HCT116 (cell line): ENCODE measurements around the gene POLR2J2. TPM values are rescaled to one million over a fixed set of nuclear protein-coding genes. Genes with fewer than 3 reads are reported as not detected.
"Not testable (repeated sequence)": the region's sequence is repeated elsewhere in the genome, so short reads cannot be mapped to it uniquely, and the experiment has no call there.

Experiments
- ATAC-seq: fragments of 200-7000 bp; cut with Tn5 transposase; 2 replicates; pipeline ENCODE4 v1.9.1; 2020; ENCODE audit warnings: mild to moderate bottlenecking, moderate library complexity
- BruUV-seq: library from RNA; stranded (reverse); fragments of 400-500 nt; replicated peaks from 2 replicates; lab custom pipeline; 2021; lab: Mats Ljungman, UMichigan
- CTCF ChIA-PET: fragments of 300-600 bp; sonication (Branson Sonifier 250); formaldehyde crosslinking; loops from one replicate; lab custom pipeline; 2021; ENCODE audit warnings: antibody characterized with exemption; lab: Charles Lee
- POLR2A ChIA-PET: fragments of 300-600, 350-600 bp; sonication (Branson Sonifier 250); formaldehyde crosslinking; loops from one replicate; lab custom pipeline; 2021; ENCODE audit warnings: antibody characterized with exemption; lab: Charles Lee
- RAD21 ChIA-PET, 2 experiments: fragments of 300-600 bp; sonication (Branson Sonifier 250); formaldehyde crosslinking; loops; one replicate each; lab custom pipeline; 2023; ENCODE audit warnings: low total read pairs in 2 of 2; ENCODE audit not compliant: uncharacterized antibody in 2 of 2, unreplicated experiment in 2 of 2, low non-redundant PET in 1 of 2; lab: Charles Lee
- DNase-seq: peaks from one replicate; pipeline ENCODE4 v3.0.0-alpha.2; 2010; ENCODE audit warnings: low read depth, low spot score
- H2AFZ ChIP-seq: fragments of 200-600 bp; shearing (Covaris generic), sonication (generic); 2 replicates; pipeline ENCODE4 v1.6.1; 2017; ENCODE audit warnings: low read depth, mixed run types, mixed read lengths, antibody characterized with exemption, low read length; ENCODE audit not compliant: poor library complexity, severe bottlenecking
- H3K27ac ChIP-seq: 2 replicates; pipeline ENCODE4 v1.5.1; 2012; ENCODE audit warnings: low read depth, low read length
- H3K27me3 ChIP-seq: fragments of 200-600 bp; sonication (generic); 2 replicates; pipeline ENCODE4 v1.6.1; 2016; ENCODE audit warnings: mixed run types, low read length, mixed read lengths; ENCODE audit not compliant: insufficient read depth
- H3K36me3 ChIP-seq, 2 experiments: fragments of 200-500 bp in 1 of 2; fragments of 200-600 bp in 1 of 2; sonication (Bioruptor generic) in 1 of 2; sonication (generic) in 1 of 2; 2 replicates each; pipeline versions ENCODE4 v1.5.1 to v1.6.1; 2014 to 2016; ENCODE audit warnings: low read length in 2 of 2, inconsistent platforms in 1 of 2, mixed read lengths in 1 of 2, mixed run types in 1 of 2; ENCODE audit not compliant: insufficient read depth in 2 of 2, control insufficient read depth in 1 of 2
- H3K4me1 ChIP-seq, 2 experiments: fragments of 200-600 bp in 1 of 2; sonication (generic) in 1 of 2; 2 replicates each; pipeline versions ENCODE4 v1.5.1 to v1.6.1; 2012 to 2017; ENCODE audit warnings: low read length in 2 of 2, inconsistent platforms in 1 of 2, mild to moderate bottlenecking in 1 of 2, mixed read lengths in 1 of 2, mixed run types in 1 of 2, moderate library complexity in 1 of 2; ENCODE audit not compliant: insufficient read depth in 2 of 2, control insufficient read depth in 1 of 2
- H3K4me2 ChIP-seq: fragments of 200-600 bp; sonication (generic); 2 replicates; pipeline ENCODE4 v1.6.1; 2017; ENCODE audit warnings: mixed run types, low read length, mixed read lengths
- H3K4me3 ChIP-seq, 2 experiments: fragments of 200-600 bp in 1 of 2; sonication (generic) in 1 of 2; replicated peaks in 1 of 2; 2 replicates each; pipeline ENCODE4 v1.5.1; 2011 to 2016; ENCODE audit warnings: low read length in 2 of 2, control low read depth in 1 of 2, low read depth in 1 of 2, mild to moderate bottlenecking in 1 of 2, mixed read lengths in 1 of 2, mixed run types in 1 of 2
- H3K79me2 ChIP-seq: fragments of 200-600 bp; sonication (generic); 2 replicates; pipeline ENCODE4 v1.6.1; 2017; ENCODE audit warnings: mild to moderate bottlenecking, mixed run types, low read length, moderate library complexity, mixed read lengths; ENCODE audit not compliant: insufficient read depth
- H3K9ac ChIP-seq: fragments of 200-600 bp; sonication (generic); 2 replicates; pipeline ENCODE4 v1.6.1; 2016; ENCODE audit warnings: low read length, mixed read lengths
- H3K9me2 ChIP-seq: fragments of 200-600 bp; sonication (generic), shearing (Covaris generic); 2 replicates; pipeline ENCODE4 v1.6.1; 2017; ENCODE audit warnings: mixed run types, mild to moderate bottlenecking, moderate library complexity; ENCODE audit not compliant: insufficient read depth
- H3K9me3 ChIP-seq, 2 experiments: fragments of 200-500 bp in 1 of 2; fragments of 200-600 bp in 1 of 2; sonication (Bioruptor generic) in 1 of 2; sonication (generic) in 1 of 2; 2 replicates each; pipeline ENCODE4 v1.6.1; 2014 to 2017; ENCODE audit warnings: low read length in 2 of 2, mixed read lengths in 2 of 2, inconsistent platforms in 1 of 2, low read depth in 1 of 2, mild to moderate bottlenecking in 1 of 2, mixed run types in 1 of 2, moderate library complexity in 1 of 2; ENCODE audit not compliant: control insufficient read depth in 1 of 2, insufficient read depth in 1 of 2
- H4K20me1 ChIP-seq: fragments of 200-600 bp; sonication (generic), shearing (Covaris generic); 2 replicates; pipeline ENCODE4 v1.6.1; 2017; ENCODE audit warnings: mixed run types, mild to moderate bottlenecking, moderate library complexity; ENCODE audit not compliant: insufficient read depth
- intact Hi-C: fragments of 100-400 bp; cut with micrococcal nuclease; formaldehyde crosslinking; loops from 2 replicates; pipeline ENCODE4 v1.10.0; 2022
- total RNA-seq: library from RNA; stranded (reverse); gene quantifications from one replicate; pipeline ENCODE4 v1.2.1, GENCODE V29; 2021; ENCODE audit not compliant: unreplicated experiment

The POLR2J2 gene
- total RNA-seq, 1 experiment from 2014 or later, result 6.2 TPM

DNA sequence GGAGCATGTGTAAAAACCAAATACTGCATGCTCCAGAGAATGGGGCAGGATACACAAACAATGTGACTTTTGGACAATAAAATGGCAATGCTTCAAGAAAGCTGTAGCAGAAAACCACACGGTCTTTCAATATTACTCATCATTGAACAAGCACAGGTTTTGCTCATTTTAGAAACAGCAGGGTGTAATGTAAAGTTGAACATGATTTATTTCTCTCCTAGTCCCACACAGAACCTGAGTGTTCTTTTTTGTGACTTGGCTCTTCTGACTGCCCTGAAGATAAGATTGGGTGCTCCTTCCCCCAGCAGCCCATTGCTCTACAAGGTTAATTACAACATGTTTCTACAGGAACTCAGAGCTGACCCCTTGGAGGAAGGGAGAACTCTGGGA lies 42.2 kb upstream of the POLR2J2 start:
- H4K20me1 ChIP-seq, DNase-seq, BruUV-seq, H3K4me1 ChIP-seq, H3K36me3 ChIP-seq, intact Hi-C loops, H3K9ac ChIP-seq, H3K79me2 ChIP-seq, H3K4me2 ChIP-seq, H3K27ac ChIP-seq, H3K9me3 ChIP-seq, H3K9me2 ChIP-seq, RAD21 ChIA-PET, H3K27me3 ChIP-seq, H2AFZ ChIP-seq, H3K4me3 ChIP-seq, CTCF ChIA-PET, POLR2A ChIA-PET: not testable (repeated sequence)
- ATAC-seq, result peak; percentile 55

DNA sequence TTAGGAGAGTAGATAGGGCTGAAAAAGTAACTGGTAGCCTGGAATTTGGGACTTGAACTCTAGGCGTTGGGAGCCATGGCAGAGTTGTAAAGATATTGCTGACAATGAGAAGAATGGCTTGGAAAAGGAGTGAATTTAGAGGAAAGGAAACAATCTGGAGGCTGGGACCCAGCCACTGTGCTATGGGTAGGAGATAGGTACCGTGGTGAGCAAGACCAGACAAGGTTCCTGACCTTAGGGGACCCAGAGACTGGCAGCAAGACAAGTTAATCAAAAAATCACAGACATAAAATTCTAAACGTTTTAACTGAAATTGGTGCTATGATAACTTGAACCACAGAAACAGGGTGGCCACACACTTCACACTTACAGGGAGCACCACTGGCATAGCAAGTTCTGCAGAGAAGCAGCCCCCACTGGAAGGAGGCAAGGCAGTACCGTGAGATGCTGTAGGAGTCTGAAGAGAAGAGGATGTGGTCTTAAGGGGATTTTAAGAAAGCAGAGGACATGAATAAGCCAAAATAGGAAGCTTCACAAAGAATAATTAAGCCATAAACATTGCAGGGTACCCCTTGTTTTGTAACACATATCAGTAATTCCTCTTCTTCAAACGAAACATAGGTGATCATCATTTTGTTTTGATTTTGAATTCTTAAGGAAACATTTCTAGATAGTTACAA lies 41.7 kb upstream of the POLR2J2 start:
- H3K27ac ChIP-seq, H2AFZ ChIP-seq, intact Hi-C loops, H3K36me3 ChIP-seq, POLR2A ChIA-PET, ATAC-seq, H3K4me1 ChIP-seq, H3K9me2 ChIP-seq, H3K4me2 ChIP-seq, H3K9me3 ChIP-seq, H3K27me3 ChIP-seq, H3K9ac ChIP-seq, RAD21 ChIA-PET, H4K20me1 ChIP-seq, H3K4me3 ChIP-seq, H3K79me2 ChIP-seq, DNase-seq, BruUV-seq, CTCF ChIA-PET: not testable (repeated sequence)

DNA sequence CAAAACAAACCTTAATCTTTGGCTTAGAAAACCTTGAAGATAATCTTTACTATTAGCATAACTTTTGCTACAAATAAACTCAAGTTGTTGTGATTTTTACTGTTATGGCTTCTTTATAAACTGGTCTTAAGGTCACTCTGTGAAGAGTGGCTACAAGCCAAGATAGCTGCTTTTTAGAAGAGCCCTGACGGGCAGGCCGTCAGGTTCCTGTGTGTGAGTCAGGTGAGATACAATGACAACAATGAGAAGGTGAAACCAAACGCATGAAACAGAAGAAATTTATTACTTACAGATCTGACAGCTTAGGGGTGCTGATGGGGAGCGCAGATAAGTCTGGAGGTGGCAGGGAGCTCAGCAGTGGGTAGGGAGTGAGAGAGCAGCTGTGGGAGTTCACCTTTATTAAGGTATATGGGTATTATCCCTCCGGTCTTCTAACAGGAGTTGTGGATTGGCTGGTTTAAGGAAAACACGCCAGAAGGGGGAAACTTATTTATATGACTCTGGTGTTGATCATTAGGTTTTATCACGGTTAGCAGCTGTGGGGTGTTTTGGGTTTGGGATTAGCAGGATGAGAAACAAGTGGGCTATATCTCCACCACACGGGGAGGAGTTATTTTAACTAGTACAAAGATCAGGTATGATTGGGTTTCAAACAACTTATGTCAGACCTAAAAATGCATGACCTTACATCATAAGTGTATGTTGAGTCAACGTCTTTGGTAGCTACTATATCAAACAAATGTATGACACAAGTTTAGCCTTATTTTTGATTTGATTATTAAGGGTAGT lies 27.7 kb upstream of the POLR2J2 start:
- H3K4me2 ChIP-seq, DNase-seq, H3K27ac ChIP-seq, H3K9ac ChIP-seq, H3K4me1 ChIP-seq, BruUV-seq, H3K79me2 ChIP-seq, CTCF ChIA-PET, H4K20me1 ChIP-seq, H3K4me3 ChIP-seq, RAD21 ChIA-PET, POLR2A ChIA-PET, H3K27me3 ChIP-seq, H3K9me2 ChIP-seq, H3K36me3 ChIP-seq, H3K9me3 ChIP-seq, H2AFZ ChIP-seq, intact Hi-C loops, ATAC-seq: not testable (repeated sequence)

DNA sequence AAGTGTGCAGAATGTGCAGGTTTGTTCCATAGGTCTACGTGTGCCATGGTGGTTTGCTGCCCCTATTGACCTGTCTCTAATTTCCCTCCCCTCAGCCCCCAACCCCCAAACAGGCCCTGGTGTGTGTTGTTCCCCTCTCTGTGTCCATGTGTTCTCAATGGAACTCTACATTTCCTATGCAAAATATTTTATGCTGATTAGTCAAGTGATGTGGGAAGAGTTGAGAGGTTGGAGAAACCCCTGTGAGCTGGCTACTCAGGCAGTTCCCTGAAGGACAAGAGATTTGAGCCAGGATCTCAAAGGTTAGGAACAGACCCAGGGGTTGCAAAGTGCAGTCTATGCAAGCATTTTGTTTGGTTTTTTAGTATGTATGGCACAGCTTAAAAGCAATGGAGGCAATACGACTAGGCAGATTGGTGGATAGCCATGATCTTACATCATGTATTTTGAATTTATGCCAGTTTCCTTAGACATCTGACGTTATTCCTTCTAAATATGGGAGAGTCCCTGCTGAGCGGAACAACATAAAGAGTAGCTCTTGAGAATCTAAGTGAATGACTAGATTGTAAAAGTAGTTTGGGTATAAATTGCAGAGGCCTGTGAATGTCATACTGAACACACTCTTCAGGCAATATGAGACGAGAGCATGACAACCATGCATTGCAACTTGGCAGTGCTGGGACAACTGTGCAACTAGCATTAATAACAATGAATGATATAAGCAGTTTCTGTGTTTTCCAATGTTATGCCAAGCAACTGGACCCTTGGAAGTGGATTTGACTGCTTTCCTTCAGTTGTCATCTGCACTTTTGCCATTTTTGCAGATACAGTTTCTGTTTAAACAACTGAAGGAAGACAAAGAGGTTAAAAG lies 26.4 kb upstream of the POLR2J2 start:
- intact Hi-C loops, H2AFZ ChIP-seq, H3K9ac ChIP-seq, H3K9me3 ChIP-seq, RAD21 ChIA-PET, H3K27me3 ChIP-seq, H3K36me3 ChIP-seq, POLR2A ChIA-PET, ATAC-seq, CTCF ChIA-PET, H3K4me3 ChIP-seq, H3K4me1 ChIP-seq, BruUV-seq, DNase-seq, H4K20me1 ChIP-seq, H3K79me2 ChIP-seq, H3K9me2 ChIP-seq, H3K27ac ChIP-seq, H3K4me2 ChIP-seq: not testable (repeated sequence)
